ENCODE results near the gene DOC2B. TPM values are rescaled to one million over a fixed set of nuclear protein-coding genes. Genes with fewer than 3 reads are reported as not detected.

DOC2B gene
- total and polyA plus RNA-seq, 2 of the 8 experiments (the other 6 are each of a cell fraction or from before 2014, with no cell fraction given) = 1.3 to 3.3 TPM

DNA sequence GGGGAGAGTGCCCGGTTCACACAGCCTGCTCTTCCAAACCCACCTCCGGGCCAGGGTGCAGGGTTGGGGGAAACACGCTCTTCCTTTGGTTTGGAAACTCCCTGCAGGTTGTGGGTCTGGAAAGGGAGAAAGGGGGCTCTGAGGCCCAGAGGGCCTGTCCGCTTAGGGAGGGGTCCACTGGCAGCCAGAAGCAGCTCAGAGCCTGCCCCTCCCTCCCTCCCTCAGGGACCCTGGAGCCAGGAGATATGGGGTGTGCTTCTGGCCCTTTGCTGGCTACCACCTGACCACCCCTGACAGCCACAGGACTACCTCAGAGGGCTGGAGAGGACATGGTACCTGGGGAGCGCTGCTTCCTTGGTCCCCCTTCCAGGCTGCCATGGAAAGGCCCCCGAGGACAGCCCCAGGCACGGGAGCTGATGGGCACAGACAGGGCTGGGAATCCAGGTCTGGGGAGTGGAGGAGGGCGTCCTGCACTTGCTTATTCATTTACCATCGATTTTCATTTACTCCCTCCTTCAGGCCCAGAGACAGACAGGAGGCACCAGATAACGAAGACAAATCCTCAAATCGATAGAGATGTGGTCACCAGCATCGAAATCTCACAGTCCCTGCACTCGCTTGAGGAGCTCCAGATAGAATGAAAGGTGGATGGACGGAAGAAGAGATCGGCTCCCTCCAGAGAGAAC is 48.4 kb upstream of the DOC2B start:
- no peak overlapping the region for H2AFZ ChIP-seq (ENCODE audit: low read length)
- H3K14ac ChIP-seq (ENCODE audit: insufficient read length) = no peak overlapping the region
- no peak overlapping the region for H3K18ac ChIP-seq (ENCODE audit: extremely low read depth, low read length)
- H4K91ac ChIP-seq (replicated peaks; ENCODE audit: insufficient read length, low read length) = no peak overlapping the region
- no peaks in the 10 kb centered on the region for H3K9me3 ChIP-seq (ENCODE audit: insufficient read depth in 2 of 2, low read depth in 1 of 2, low read length in 1 of 2)
- no peaks in the 10 kb centered on the region for H3K36me3 ChIP-seq (ENCODE audit: control insufficient read depth in 2 of 4, insufficient read depth in 4 of 4, low read length in 3 of 4)
- no peak overlapping the region for H3K4me3 ChIP-seq (ENCODE audit: extremely low read depth in 1 of 4, insufficient read depth in 2 of 4, low read depth in 3 of 4, low read length in 4 of 4)
- H3K23ac ChIP-seq (ENCODE audit: insufficient read length) = no peak overlapping the region
- H4K20me1 ChIP-seq (replicated peaks in 1 of 2; ENCODE audit: control insufficient read depth in 1 of 2, insufficient read depth in 2 of 2, low read length in 2 of 2) = no peaks in the 10 kb centered on the region
- no peak overlapping the region for H2BK120ac ChIP-seq (replicated peaks; ENCODE audit: low read depth, low read length)
- DNase-seq (ENCODE audit: low read depth in 1 of 2, low spot score in 2 of 2) (no peak), FAIRE-seq (no peak)
- H3K23me2 ChIP-seq (ENCODE audit: low read depth, low read length) = no peaks in the 10 kb centered on the region
- H2AK5ac ChIP-seq (ENCODE audit: low read depth, low read length) = no peak overlapping the region
- no peak overlapping the region for H3K4me2 ChIP-seq (ENCODE audit: insufficient read depth in 1 of 2, low read depth in 2 of 2, low read length in 2 of 2)
- ChIA-PET POLR2A (ENCODE audit: partially characterized antibody) (interaction anchor here (0.6 kb wide), 1 partner anchor 34 kb away, joined by 3 read pairs; no protein-coding TSS in a partner anchor), CTCF (ENCODE audit: partially characterized antibody) (interaction anchor here (1.8 to 2.9 kb wide), 2 partner anchors 57 to 80 kb away, joined by 5 to 6 read pairs; no protein-coding TSS in a partner anchor)
- H3K4ac ChIP-seq (replicated peaks; ENCODE audit: insufficient read length, low read depth, low read length) = no peak overlapping the region
- H3K27ac ChIP-seq (ENCODE audit: low read depth, low read length) = no peak overlapping the region
- no peak overlapping the region for H3K56ac ChIP-seq (replicated peaks; ENCODE audit: insufficient read length, low read depth, low read length)
- H2BK20ac ChIP-seq (ENCODE audit: low read length) = no peak overlapping the region
- no peak overlapping the region for H4K5ac ChIP-seq (ENCODE audit: insufficient read length, low read depth, low read length)
- no peak overlapping the region for H2BK5ac ChIP-seq (ENCODE audit: low read depth, low read length)
- 95% methylated on average over 10 of the region's 15 CpGs; no CpG with 5 or more reads in 1 of the 2 experiments for WGBS, 2 experiments (ENCODE audit: extremely low coverage in 1 of 2, insufficient coverage in 1 of 2, insufficient read length in 1 of 2, insufficient replicate concordance in 2 of 2, low coverage in 1 of 2, low lambda C conversion rate in 2 of 2, missing lambda C conversion rate in 1 of 2)
- H3K9ac ChIP-seq (replicated peaks in 1 of 4; ENCODE audit: extremely low read depth in 1 of 4, low read depth in 3 of 4, low read length in 3 of 4) = no peak overlapping the region
- H2BK15ac ChIP-seq (ENCODE audit: low read length) = no peak overlapping the region
- H4K8ac ChIP-seq (ENCODE audit: extremely low read depth, insufficient read depth, low read length) = no peak overlapping the region
- H3K79me1 ChIP-seq (ENCODE audit: low read depth, low read length) = no peaks in the 10 kb centered on the region
- H3K27me3 ChIP-seq (replicated peaks in 1 of 4; ENCODE audit: control insufficient read depth in 3 of 4, extremely low read depth in 1 of 4, insufficient read depth in 3 of 4, low read length in 3 of 4) = no peaks in the 10 kb centered on the region
- no peaks in the 10 kb centered on the region for H3K79me2 ChIP-seq (ENCODE audit: control insufficient read depth in 1 of 2, insufficient read depth in 2 of 2, low read length in 2 of 2)
- H2BK12ac ChIP-seq (ENCODE audit: low read depth, low read length) = no peak overlapping the region
- peaks cover 0 to 19% (median 1%) of the 10 kb centered on the region in 4 experiments; a peak in 3 of 7 replicates for H3K4me1 ChIP-seq (replicated peaks in 1 of 4; ENCODE audit: control insufficient read depth in 3 of 4, insufficient read depth in 4 of 4, low read length in 3 of 4)
- TF ChIP-seq BRCA1 (IDR thresholded peaks at IDR 0.05; ENCODE audit: low read depth, low read length) (no peak), RNF2 (IDR thresholded peaks at IDR 0.05; ENCODE audit: borderline replicate concordance, low read depth, low read length, missing control alignments, poor library complexity, severe bottlenecking) (no peak), ZNF274 (IDR thresholded peaks at IDR 0.05; ENCODE audit: borderline replicate concordance, extremely low read depth, low read length) (no peak), GABPA (IDR thresholded peaks at IDR 0.05; ENCODE audit: borderline replicate concordance, insufficient read depth, low read length) (no peak), EZH2 (IDR thresholded peaks at IDR 0.05; ENCODE audit: low read depth, low read length, severe bottlenecking) (no peak), TBP (IDR thresholded peaks at IDR 0.05; ENCODE audit: low read depth, low read length) (no peak), KDM4A (IDR thresholded peaks at IDR 0.05; ENCODE audit: low read depth, low read length, severe bottlenecking) (no peak), EP300 (IDR thresholded peaks at IDR 0.05; ENCODE audit: borderline replicate concordance in 1 of 2, low read depth in 2 of 2, low read length in 2 of 2) (no peak)
- TF ChIP-seq, protein P1, sequence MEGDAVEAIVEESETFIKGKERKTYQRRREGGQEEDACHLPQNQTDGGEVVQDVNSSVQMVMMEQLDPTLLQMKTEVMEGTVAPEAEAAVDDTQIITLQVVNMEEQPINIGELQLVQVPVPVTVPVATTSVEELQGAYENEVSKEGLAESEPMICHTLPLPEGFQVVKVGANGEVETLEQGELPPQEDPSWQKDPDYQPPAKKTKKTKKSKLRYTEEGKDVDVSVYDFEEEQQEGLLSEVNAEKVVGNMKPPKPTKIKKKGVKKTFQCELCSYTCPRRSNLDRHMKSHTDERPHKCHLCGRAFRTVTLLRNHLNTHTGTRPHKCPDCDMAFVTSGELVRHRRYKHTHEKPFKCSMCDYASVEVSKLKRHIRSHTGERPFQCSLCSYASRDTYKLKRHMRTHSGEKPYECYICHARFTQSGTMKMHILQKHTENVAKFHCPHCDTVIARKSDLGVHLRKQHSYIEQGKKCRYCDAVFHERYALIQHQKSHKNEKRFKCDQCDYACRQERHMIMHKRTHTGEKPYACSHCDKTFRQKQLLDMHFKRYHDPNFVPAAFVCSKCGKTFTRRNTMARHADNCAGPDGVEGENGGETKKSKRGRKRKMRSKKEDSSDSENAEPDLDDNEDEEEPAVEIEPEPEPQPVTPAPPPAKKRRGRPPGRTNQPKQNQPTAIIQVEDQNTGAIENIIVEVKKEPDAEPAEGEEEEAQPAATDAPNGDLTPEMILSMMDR (IDR thresholded peaks at IDR 0.05; ENCODE audit: control extremely low read depth in 1 of 3, insufficient read depth in 1 of 3, low read depth in 1 of 3, low read length in 3 of 3) = no peak

Measured in H1 (cell line).